HCT116 (cell line): ENCODE results near the gene XNDC1N. TPM values are rescaled to one million over a fixed set of nuclear protein-coding genes. Genes with fewer than 3 reads are reported as not detected.
A peak's percentile ranks its signal among the peaks of the same experiment; 100 is the strongest.

Source experiments
- ATAC-seq: fragments of 200-7000 bp; cut with Tn5 transposase; 2 replicates; pipeline ENCODE4 v1.9.1; 2020; ENCODE audit warnings: mild to moderate bottlenecking, moderate library complexity
- BruUV-seq: library from RNA; stranded (reverse); fragments of 400-500 nt; replicated peaks from 2 replicates; lab custom pipeline; 2021; lab: Mats Ljungman, UMichigan
- CTCF ChIA-PET: fragments of 300-600 bp; sonication (Branson Sonifier 250); formaldehyde crosslinking; loops from one replicate; lab custom pipeline; 2021; ENCODE audit warnings: antibody characterized with exemption; lab: Charles Lee
- POLR2A ChIA-PET: fragments of 300-600, 350-600 bp; sonication (Branson Sonifier 250); formaldehyde crosslinking; loops from one replicate; lab custom pipeline; 2021; ENCODE audit warnings: antibody characterized with exemption; lab: Charles Lee
- RAD21 ChIA-PET, 2 experiments: fragments of 300-600 bp; sonication (Branson Sonifier 250); formaldehyde crosslinking; loops; one replicate each; lab custom pipeline; 2023; ENCODE audit warnings: low total read pairs in 2 of 2; ENCODE audit not compliant: uncharacterized antibody in 2 of 2, unreplicated experiment in 2 of 2, low non-redundant PET in 1 of 2; lab: Charles Lee
- DNase-seq: peaks from one replicate; pipeline ENCODE4 v3.0.0-alpha.2; 2010; ENCODE audit warnings: low read depth, low spot score
- H2AFZ ChIP-seq: fragments of 200-600 bp; shearing (Covaris generic), sonication (generic); 2 replicates; pipeline ENCODE4 v1.6.1; 2017; ENCODE audit warnings: low read depth, mixed run types, mixed read lengths, antibody characterized with exemption, low read length; ENCODE audit not compliant: poor library complexity, severe bottlenecking
- H3K27ac ChIP-seq: 2 replicates; pipeline ENCODE4 v1.5.1; 2012; ENCODE audit warnings: low read depth, low read length
- H3K27me3 ChIP-seq: fragments of 200-600 bp; sonication (generic); 2 replicates; pipeline ENCODE4 v1.6.1; 2016; ENCODE audit warnings: mixed run types, low read length, mixed read lengths; ENCODE audit not compliant: insufficient read depth
- H3K36me3 ChIP-seq, 2 experiments: fragments of 200-500 bp in 1 of 2; fragments of 200-600 bp in 1 of 2; sonication (Bioruptor generic) in 1 of 2; sonication (generic) in 1 of 2; 2 replicates each; pipeline versions ENCODE4 v1.5.1 to v1.6.1; 2014 to 2016; ENCODE audit warnings: low read length in 2 of 2, inconsistent platforms in 1 of 2, mixed read lengths in 1 of 2, mixed run types in 1 of 2; ENCODE audit not compliant: insufficient read depth in 2 of 2, control insufficient read depth in 1 of 2
- H3K4me1 ChIP-seq, 2 experiments: fragments of 200-600 bp in 1 of 2; sonication (generic) in 1 of 2; 2 replicates each; pipeline versions ENCODE4 v1.5.1 to v1.6.1; 2012 to 2017; ENCODE audit warnings: low read length in 2 of 2, inconsistent platforms in 1 of 2, mild to moderate bottlenecking in 1 of 2, mixed read lengths in 1 of 2, mixed run types in 1 of 2, moderate library complexity in 1 of 2; ENCODE audit not compliant: insufficient read depth in 2 of 2, control insufficient read depth in 1 of 2
- H3K4me2 ChIP-seq: fragments of 200-600 bp; sonication (generic); 2 replicates; pipeline ENCODE4 v1.6.1; 2017; ENCODE audit warnings: mixed run types, low read length, mixed read lengths
- H3K4me3 ChIP-seq, 2 experiments: fragments of 200-600 bp in 1 of 2; sonication (generic) in 1 of 2; replicated peaks in 1 of 2; 2 replicates each; pipeline ENCODE4 v1.5.1; 2011 to 2016; ENCODE audit warnings: low read length in 2 of 2, control low read depth in 1 of 2, low read depth in 1 of 2, mild to moderate bottlenecking in 1 of 2, mixed read lengths in 1 of 2, mixed run types in 1 of 2
- H3K79me2 ChIP-seq: fragments of 200-600 bp; sonication (generic); 2 replicates; pipeline ENCODE4 v1.6.1; 2017; ENCODE audit warnings: mild to moderate bottlenecking, mixed run types, low read length, moderate library complexity, mixed read lengths; ENCODE audit not compliant: insufficient read depth
- H3K9ac ChIP-seq: fragments of 200-600 bp; sonication (generic); 2 replicates; pipeline ENCODE4 v1.6.1; 2016; ENCODE audit warnings: low read length, mixed read lengths
- H3K9me2 ChIP-seq: fragments of 200-600 bp; sonication (generic), shearing (Covaris generic); 2 replicates; pipeline ENCODE4 v1.6.1; 2017; ENCODE audit warnings: mixed run types, mild to moderate bottlenecking, moderate library complexity; ENCODE audit not compliant: insufficient read depth
- H3K9me3 ChIP-seq, 2 experiments: fragments of 200-500 bp in 1 of 2; fragments of 200-600 bp in 1 of 2; sonication (Bioruptor generic) in 1 of 2; sonication (generic) in 1 of 2; 2 replicates each; pipeline ENCODE4 v1.6.1; 2014 to 2017; ENCODE audit warnings: low read length in 2 of 2, mixed read lengths in 2 of 2, inconsistent platforms in 1 of 2, low read depth in 1 of 2, mild to moderate bottlenecking in 1 of 2, mixed run types in 1 of 2, moderate library complexity in 1 of 2; ENCODE audit not compliant: control insufficient read depth in 1 of 2, insufficient read depth in 1 of 2
- H4K20me1 ChIP-seq: fragments of 200-600 bp; sonication (generic), shearing (Covaris generic); 2 replicates; pipeline ENCODE4 v1.6.1; 2017; ENCODE audit warnings: mixed run types, mild to moderate bottlenecking, moderate library complexity; ENCODE audit not compliant: insufficient read depth
- CTCF ChIP-seq, 3 experiments: fragments of 200-600 bp in 1 of 3; sonication (generic) in 1 of 3; IDR thresholded peaks in 2 of 3; conservative IDR thresholded peaks in 1 of 3; 2 replicates each; pipeline ENCODE4 v1.5.1; 2012 to 2017; ENCODE audit warnings: low read depth in 2 of 3, low read length in 2 of 3, antibody characterized with exemption in 1 of 3, borderline replicate concordance in 1 of 3, control low read depth in 1 of 3, mild to moderate bottlenecking in 1 of 3, mixed read lengths in 1 of 3, mixed run types in 1 of 3, moderate library complexity in 1 of 3; ENCODE audit not compliant: insufficient read depth in 1 of 3
- EGR1 ChIP-seq: IDR thresholded peaks from 2 replicates; pipeline ENCODE4 v1.6.1; 2012; ENCODE audit warnings: low read depth
- MAX ChIP-seq: IDR thresholded peaks from 2 replicates; pipeline ENCODE4 v1.6.1; 2012
- RAD21 ChIP-seq: IDR thresholded peaks from 2 replicates; pipeline ENCODE4 v1.6.1; 2012; ENCODE audit warnings: low read depth, mild to moderate bottlenecking
- SP1 ChIP-seq: IDR thresholded peaks from 2 replicates; pipeline ENCODE4 v1.6.1; 2012; ENCODE audit warnings: low read depth
- intact Hi-C: fragments of 100-400 bp; cut with micrococcal nuclease; formaldehyde crosslinking; loops from 2 replicates; pipeline ENCODE4 v1.10.0; 2022
- total RNA-seq: library from RNA; stranded (reverse); gene quantifications from one replicate; pipeline ENCODE4 v1.2.1, GENCODE V29; 2021; ENCODE audit not compliant: unreplicated experiment

XNDC1N gene
- total RNA-seq, 1 experiment from 2014 or later, result 7.5 TPM

DNA sequence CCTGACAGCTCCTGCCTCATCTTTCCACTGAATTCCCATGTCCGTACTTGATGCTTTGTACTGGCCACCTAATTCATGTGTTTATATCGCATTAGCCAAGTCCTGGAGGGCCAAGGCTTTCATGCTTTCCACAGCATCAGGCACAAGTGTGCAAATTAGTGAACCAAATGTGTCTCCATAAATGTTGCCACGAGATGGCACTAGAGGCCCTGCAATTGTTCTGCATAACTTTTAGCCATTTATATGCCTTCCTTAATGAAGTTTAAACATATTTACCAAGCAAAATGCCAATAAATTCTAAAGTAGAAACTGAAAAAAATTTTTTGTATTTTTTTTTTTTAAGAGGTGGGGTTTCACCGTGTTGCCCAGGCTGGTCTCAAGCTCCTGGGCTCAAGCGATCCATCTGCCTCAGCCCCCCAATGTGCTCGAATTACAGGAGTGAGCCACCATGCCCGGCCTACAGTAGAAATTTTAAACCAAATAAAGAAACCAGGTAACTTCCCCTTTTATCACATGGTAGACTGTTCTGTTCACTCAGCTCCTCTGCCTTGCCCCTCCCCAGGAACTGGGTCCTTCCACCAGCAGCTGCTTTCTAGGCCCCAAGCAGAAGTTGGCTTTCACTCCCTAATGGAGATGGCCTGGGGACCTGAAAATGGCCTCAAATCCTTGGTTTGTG lies 49.5 kb upstream of the XNDC1N start:
- CTCF ChIA-PET, result interaction anchor here (0.9 to 2.2 kb wide), 9 partner anchors 10 to 456 kb away, joined by 3 to 14 read pairs (median 4); partner anchors contain the start of gene CLPB

More for the DNA sequence above, 49.5 kb upstream of the XNDC1N start:
- no peaks in the 10 kb centered on the region for H3K9me2 ChIP-seq
- H3K4me2 ChIP-seq, result no peak overlapping the region
- TF ChIP-seq RAD21 (peak; percentile 71), CTCF (IDR thresholded peaks at IDR 0.05 in 2 of 3, conservative IDR thresholded peaks at IDR 0.05 in 1 of 3; ENCODE audit: borderline replicate concordance in 1 of 3, insufficient read depth in 1 of 3, low read depth in 2 of 3, low read length in 2 of 3) (peak; percentile 52 to 70 (median 59); a peak in 5 of 6 replicates), MAX (no peak), EGR1 (no peak), SP1 (no peak)
- BruUV-seq, result no TSS peak
- 0 out of 2 replicates have a peak, but pooled peaks cover 4% of the 10 kb centered on the region for H3K79me2 ChIP-seq
- peak; percentile 78 for ATAC-seq
- H3K9me3 ChIP-seq, result no peaks in the 10 kb centered on the region
- peak; percentile 15 for DNase-seq
- H2AFZ ChIP-seq, result no peak overlapping the region
- H3K4me3 ChIP-seq, result no peak overlapping the region
- H3K27me3 ChIP-seq, result no peaks in the 10 kb centered on the region
- no peaks in the 10 kb centered on the region for H3K4me1 ChIP-seq
- RAD21 ChIA-PET, result interaction anchor here in 1 of 2 experiments (0.6 kb wide), 1 partner anchor 11 kb away, joined by 4 read pairs; no protein-coding TSS in a partner anchor
- H4K20me1 ChIP-seq, result no peaks in the 10 kb centered on the region
- intact Hi-C loops, result loop anchor here (2.0 kb wide), 1 partner anchor 457 kb away; the partner anchor contains the start of gene CLPB
- H3K27ac ChIP-seq, result no peak overlapping the region
- H3K36me3 ChIP-seq, result 0 out of 4 replicates have a peak, but pooled peaks cover 0 to 2% of the 10 kb centered on the region in 2 experiments
- POLR2A ChIA-PET, result no interaction called here
- no peak overlapping the region for H3K9ac ChIP-seq
